Activated T-cell treated with anti-CD3 and anti-CD28 coated beads, Interleukin-2, amount 50 U/mL, for 24 hours (primary cell): Measurements from ENCODE around the gene FTHL17.

Source experiments
- DNase-seq: peaks from one replicate; pipeline ENCODE4 v3.0.0-alpha.2; 2020
- H3K27ac Mint-ChIP-seq: 2 replicates; pipeline ENCODE4 v1.8.0; 2020; ENCODE audit warnings: mild to moderate bottlenecking, mixed read lengths
- H3K27me3 Mint-ChIP-seq: 2 replicates; pipeline ENCODE4 v1.8.0; 2020; ENCODE audit warnings: mixed read lengths
- H3K36me3 Mint-ChIP-seq: 2 replicates; pipeline ENCODE4 v1.8.0; 2020; ENCODE audit warnings: low read depth, mixed read lengths
- H3K4me1 Mint-ChIP-seq: 2 replicates; pipeline ENCODE4 v1.8.0; 2020; ENCODE audit warnings: low read depth, mixed read lengths
- H3K4me3 Mint-ChIP-seq: 2 replicates; pipeline ENCODE4 v1.8.0; 2020; ENCODE audit warnings: mild to moderate bottlenecking, moderate library complexity, mixed read lengths
- H3K9me3 Mint-ChIP-seq: 2 replicates; pipeline ENCODE4 v1.8.0; 2020; ENCODE audit warnings: mixed read lengths

FTHL17 gene

GRCh38 chrX:31063114-31063513 is 8.7 kb downstream of the FTHL17 start:
- Mint-ChIP-seq H3K27me3 (peaks cover 5% of the 10 kb centered on the region), H3K36me3 (no peaks in the 10 kb centered on the region), H3K4me3 (no peak overlapping the region), H3K4me1 (no peaks in the 10 kb centered on the region), H3K27ac (no peak overlapping the region), H3K9me3 (no peaks in the 10 kb centered on the region)
- no peak for DNase-seq

- H3K27me3 Mint-ChIP-seq, result peaks cover 5% of the 10 kb centered on the region
- no peak for DNase-seq
- H3K27ac Mint-ChIP-seq, result no peak overlapping the region
Measured at GRCh38 chrX:31061091-31061490, 10.8 kb downstream of the FTHL17 start.

GRCh38 chrX:31060016-31060415 is 11.8 kb downstream of the FTHL17 start:
- DNase-seq, result no peak
- peaks cover 7% of the 10 kb centered on the region for H3K27me3 Mint-ChIP-seq
- H3K36me3 Mint-ChIP-seq, result no peaks in the 10 kb centered on the region
- H3K9me3 Mint-ChIP-seq, result no peaks in the 10 kb centered on the region
- H3K4me3 Mint-ChIP-seq, result no peak overlapping the region
- no peak overlapping the region for H3K27ac Mint-ChIP-seq
- H3K4me1 Mint-ChIP-seq, result no peaks in the 10 kb centered on the region

More at GRCh38 chrX:31061091-31061490, 10.8 kb downstream of the FTHL17 start:
- Mint-ChIP-seq H3K4me3 (no peak overlapping the region), H3K4me1 (no peaks in the 10 kb centered on the region), H3K36me3 (no peaks in the 10 kb centered on the region), H3K9me3 (no peaks in the 10 kb centered on the region)

- Mint-ChIP-seq H3K4me1 (no peaks in the 10 kb centered on the region), H3K36me3 (no peaks in the 10 kb centered on the region), H3K27me3 (peaks cover 10% of the 10 kb centered on the region), H3K4me3 (no peak overlapping the region), H3K9me3 (no peaks in the 10 kb centered on the region), H3K27ac (no peak overlapping the region)
- no peak for DNase-seq
Measured at GRCh38 chrX:31058284-31058683, 13.6 kb downstream of the FTHL17 start.

- H3K4me3 Mint-ChIP-seq, result no peak overlapping the region
- H3K27me3 Mint-ChIP-seq, result peaks cover 10% of the 10 kb centered on the region
- DNase-seq, result no peak
- no peaks in the 10 kb centered on the region for H3K36me3 Mint-ChIP-seq
- H3K4me1 Mint-ChIP-seq, result no peaks in the 10 kb centered on the region
- H3K27ac Mint-ChIP-seq, result no peak overlapping the region
- H3K9me3 Mint-ChIP-seq, result no peaks in the 10 kb centered on the region
Measured at GRCh38 chrX:31057691-31058090, 14.2 kb downstream of the FTHL17 start.

GRCh38 chrX:31057291-31057690 is 14.6 kb downstream of the FTHL17 start:
- Mint-ChIP-seq H3K27ac (no peak overlapping the region), H3K27me3 (peaks cover 12% of the 10 kb centered on the region), H3K4me3 (no peak overlapping the region), H3K36me3 (no peaks in the 10 kb centered on the region), H3K9me3 (no peaks in the 10 kb centered on the region), H3K4me1 (no peaks in the 10 kb centered on the region)
- DNase-seq, result no peak

- no peak overlapping the region for H3K27ac Mint-ChIP-seq
Measured at GRCh38 chrX:31053621-31054020, 18.2 kb downstream of the FTHL17 start.

GRCh38 chrX:31039327-31039711 is 32.5 kb downstream of the FTHL17 start:
- Mint-ChIP-seq H3K4me1 (no peaks in the 10 kb centered on the region), H3K4me3 (no peak overlapping the region), H3K36me3 (no peaks in the 10 kb centered on the region), H3K9me3 (no peaks in the 10 kb centered on the region), H3K27me3 (peaks cover 37% of the 10 kb centered on the region), H3K27ac (no peak overlapping the region)
- DNase-seq, result no peak

More at GRCh38 chrX:31053621-31054020, 18.2 kb downstream of the FTHL17 start:
- Mint-ChIP-seq H3K9me3 (no peaks in the 10 kb centered on the region), H3K4me3 (no peak overlapping the region), H3K4me1 (no peaks in the 10 kb centered on the region), H3K36me3 (no peaks in the 10 kb centered on the region), H3K27me3 (peaks cover 25% of the 10 kb centered on the region)
- DNase-seq, result no peak

GRCh38 chrX:31038575-31039326 is 33.1 kb downstream of the FTHL17 start:
- Mint-ChIP-seq H3K27ac (no peak overlapping the region), H3K4me1 (no peaks in the 10 kb centered on the region), H3K27me3 (peaks cover 37% of the 10 kb centered on the region), H3K4me3 (no peak overlapping the region), H3K36me3 (no peaks in the 10 kb centered on the region), H3K9me3 (no peaks in the 10 kb centered on the region)
- no peak for DNase-seq

GRCh38 chrX:31036895-31037294 is 34.9 kb downstream of the FTHL17 start:
- H3K4me1 Mint-ChIP-seq, result no peaks in the 10 kb centered on the region
- no peak overlapping the region for H3K4me3 Mint-ChIP-seq
- no peaks in the 10 kb centered on the region for H3K36me3 Mint-ChIP-seq
- peaks cover 45% of the 10 kb centered on the region for H3K27me3 Mint-ChIP-seq
- H3K9me3 Mint-ChIP-seq, result no peaks in the 10 kb centered on the region
- DNase-seq, result no peak
- no peak overlapping the region for H3K27ac Mint-ChIP-seq

GRCh38 chrX:31027351-31027750 is 44.5 kb downstream of the FTHL17 start:
- peaks cover under 1% of the 10 kb centered on the region for H3K9me3 Mint-ChIP-seq
- no peaks in the 10 kb centered on the region for H3K4me1 Mint-ChIP-seq
- H3K27ac Mint-ChIP-seq, result no peak overlapping the region
- H3K36me3 Mint-ChIP-seq, result no peaks in the 10 kb centered on the region
- no peak overlapping the region for H3K4me3 Mint-ChIP-seq
- H3K27me3 Mint-ChIP-seq, result peaks cover 35% of the 10 kb centered on the region
- DNase-seq, result no peak

GRCh38 chrX:31024866-31025265 is 47.0 kb downstream of the FTHL17 start:
- Mint-ChIP-seq H3K9me3 (peaks cover 2% of the 10 kb centered on the region), H3K4me3 (no peak overlapping the region), H3K4me1 (no peaks in the 10 kb centered on the region), H3K27me3 (peaks cover 33% of the 10 kb centered on the region), H3K36me3 (no peaks in the 10 kb centered on the region), H3K27ac (no peak overlapping the region)
- DNase-seq, result no peak

- no peaks in the 10 kb centered on the region for H3K36me3 Mint-ChIP-seq
- DNase-seq, result no peak
- H3K4me1 Mint-ChIP-seq, result no peaks in the 10 kb centered on the region
- H3K4me3 Mint-ChIP-seq, result no peak overlapping the region
- H3K27ac Mint-ChIP-seq, result no peak overlapping the region
- peaks cover 2% of the 10 kb centered on the region for H3K9me3 Mint-ChIP-seq
- peaks cover 21% of the 10 kb centered on the region for H3K27me3 Mint-ChIP-seq
Measured at GRCh38 chrX:31021537-31021936, 50.3 kb downstream of the FTHL17 start.
